ENCODE results near the gene TXNL1. TPM values are rescaled to one million over a fixed set of nuclear protein-coding genes. Genes with fewer than 3 reads are reported as not detected.

TXNL1 gene
- total and polyA plus RNA-seq, 2 of the 13 experiments (the other 11 are each of a cell fraction or from before 2014, with no cell fraction given), result 41.9 to 73.1 TPM

- TF ChIP-seq ZBTB34 (CRISPR knock-in tag; IDR thresholded peaks at IDR 0.05) (no peak), TBP (CRISPR knock-in tag; IDR thresholded peaks at IDR 0.05) (no peak), RFXANK (CRISPR knock-in tag; IDR thresholded peaks at IDR 0.05) (0 out of 2 replicates have a peak, but pooled peaks have one; percentile 75), ZKSCAN5 (CRISPR knock-in tag; IDR thresholded peaks at IDR 0.05) (no peak), ZNF207 (IDR thresholded peaks at IDR 0.05; ENCODE audit: borderline replicate concordance) (no peak), FIP1L1 (IDR thresholded peaks at IDR 0.05; ENCODE audit: borderline replicate concordance, insufficient read depth, low read depth, low read length) (no peak), ZEB1 (IDR thresholded peaks at IDR 0.05; ENCODE audit: insufficient replicate concordance, low read depth) (no peak), ZNF709 (CRISPR knock-in tag; IDR thresholded peaks at IDR 0.05) (peak; percentile 41; the same call in 1 of the 2 replicates), ARHGAP35 (CRISPR knock-in tag; IDR thresholded peaks at IDR 0.05; ENCODE audit: borderline replicate concordance) (no peak), POLR2AphosphoS2 (IDR thresholded peaks at IDR 0.05; ENCODE audit: low read depth, low read length) (0 out of 2 replicates have a peak, but pooled peaks have one; percentile 53), ZNF614 (CRISPR knock-in tag; IDR thresholded peaks at IDR 0.05; ENCODE audit: borderline replicate concordance) (0 out of 2 replicates have a peak, but pooled peaks have one; percentile 19), CAMTA2 (CRISPR knock-in tag; IDR thresholded peaks at IDR 0.05; ENCODE audit: borderline replicate concordance) (no peak), ZNF383 (CRISPR knock-in tag; IDR thresholded peaks at IDR 0.05; ENCODE audit: borderline replicate concordance) (peak; percentile 29; the same call in 1 of the 2 replicates), CEBPZ (IDR thresholded peaks at IDR 0.05; ENCODE audit: low read length) (no peak), ZIK1 (CRISPR knock-in tag; IDR thresholded peaks at IDR 0.05; ENCODE audit: borderline replicate concordance, low read depth) (no peak), ZNF44 (CRISPR knock-in tag; IDR thresholded peaks at IDR 0.05) (no peak), SOX6 (IDR thresholded peaks at IDR 0.05) (no peak), SOX6 (CRISPR knock-in tag; IDR thresholded peaks at IDR 0.05) (no peak; the same call in 1 of the 2 replicates), GTF2F1 (IDR thresholded peaks at IDR 0.05; ENCODE audit: low read length) (no peak), SKI (IDR thresholded peaks at IDR 0.05; ENCODE audit: partially characterized antibody) (peak; percentile 43), PRDM10 (CRISPR knock-in tag; IDR thresholded peaks at IDR 0.05; ENCODE audit: low read depth) (no peak), SIX1 (CRISPR knock-in tag; IDR thresholded peaks at IDR 0.05; ENCODE audit: borderline replicate concordance) (no peak)
These were observed at the start of gene TXNL1 (continued) for GRCh38 chr18:56638232-56639103.

Data from HepG2 (cell line).